ENCODE results near the gene IQGAP2.

IQGAP2 gene

DNA sequence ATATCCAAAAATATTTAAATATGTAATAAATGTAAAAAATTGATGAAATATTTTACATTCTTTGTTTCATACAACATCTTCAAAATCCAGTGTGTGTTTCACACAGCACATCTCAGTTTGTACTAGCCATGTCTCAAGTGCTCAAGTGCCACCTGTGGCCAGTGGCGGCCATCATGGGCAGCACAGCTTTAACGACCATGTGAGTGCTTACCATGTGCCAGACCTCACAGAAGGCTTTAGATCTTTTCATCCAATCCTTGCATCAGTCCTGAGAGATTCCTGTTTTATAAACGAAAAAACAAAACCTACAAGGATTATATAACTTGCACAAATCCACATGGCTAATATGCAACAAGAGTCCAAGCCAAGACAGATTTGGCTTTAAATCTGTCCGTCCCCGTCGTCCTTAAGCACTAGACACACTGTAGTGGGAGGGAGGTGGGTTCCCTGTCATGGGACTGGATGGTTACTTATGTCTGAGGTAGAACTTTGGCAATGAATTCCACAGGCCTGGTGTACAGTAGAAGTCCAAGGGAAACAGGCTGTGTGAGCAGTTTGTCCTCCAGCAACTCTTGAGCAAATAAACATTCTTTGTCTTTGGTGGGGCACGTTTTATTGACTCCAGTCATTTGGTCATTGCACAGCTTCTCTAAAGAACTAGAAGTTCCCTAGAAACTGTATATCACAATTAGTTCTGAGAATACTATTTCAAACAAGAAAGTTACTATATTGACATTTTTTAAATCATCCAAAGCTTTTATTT lies 287.8 kb downstream of the IQGAP2 start:
- no peak overlapping the region for H3K27ac ChIP-seq (ENCODE audit: low read length)
- H3K4me3 ChIP-seq (ENCODE audit: low read length in 2 of 2): no peak overlapping the region
- no peaks in the 10 kb centered on the region for H3K9me3 ChIP-seq (ENCODE audit: control insufficient read depth in 2 of 2, low read length in 2 of 2)
- no peaks in the 10 kb centered on the region for H3K4me1 ChIP-seq (ENCODE audit: control insufficient read depth, insufficient read depth, low read length)
- no peaks in the 10 kb centered on the region for H3K36me3 ChIP-seq (ENCODE audit: control insufficient read depth in 2 of 2, insufficient read depth in 2 of 2, low read length in 2 of 2)
- no peak overlapping the region for H3K9ac ChIP-seq (ENCODE audit: low read length in 2 of 2)
- no peaks in the 10 kb centered on the region for H3K27me3 ChIP-seq (ENCODE audit: control insufficient read depth in 1 of 2, insufficient read depth in 2 of 2, low read length in 2 of 2)

DNA sequence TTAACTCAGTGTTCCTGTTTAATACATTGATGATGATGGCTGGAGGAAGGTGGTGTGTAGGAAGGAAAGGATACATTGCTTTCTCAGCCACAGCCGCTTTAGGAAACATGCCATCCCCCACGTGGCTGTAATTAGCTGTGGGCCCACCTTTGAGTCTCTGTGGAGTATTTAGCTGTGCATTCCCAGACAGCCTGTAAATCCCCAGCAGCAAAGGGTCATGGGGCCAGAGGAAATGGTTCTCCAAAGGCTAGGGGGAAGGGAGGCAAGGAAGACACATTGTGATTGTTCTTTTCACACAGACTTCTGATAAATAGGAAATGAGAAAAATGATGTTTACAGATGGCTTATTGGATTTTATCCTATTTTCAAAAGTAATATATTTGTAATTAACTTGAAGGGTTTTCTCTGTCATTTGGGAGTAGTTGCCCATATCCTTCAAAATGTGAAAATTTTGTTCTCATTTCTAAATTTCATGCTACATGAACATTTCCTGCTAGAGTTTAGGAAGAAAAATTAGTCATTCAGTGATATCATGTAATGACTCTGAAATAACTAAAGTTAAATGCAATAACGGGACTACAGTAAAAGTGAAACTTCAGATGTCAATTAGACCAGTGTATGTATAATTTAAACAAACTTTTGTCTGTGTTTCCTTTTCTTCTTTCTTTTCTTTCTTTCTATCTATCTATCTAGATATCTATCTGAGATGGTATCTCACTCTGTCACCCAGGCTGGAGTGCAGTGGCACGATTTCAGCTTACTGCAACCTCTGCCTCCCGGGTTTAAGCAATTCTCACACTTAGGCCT lies 288.6 kb downstream of the IQGAP2 start:
- Histone ChIP-seq H3K27ac (ENCODE audit: low read length) (no peak overlapping the region), H3K27me3 (ENCODE audit: control insufficient read depth in 1 of 2, insufficient read depth in 2 of 2, low read length in 2 of 2) (no peaks in the 10 kb centered on the region), H3K9ac (ENCODE audit: low read length in 2 of 2) (no peak overlapping the region), H3K36me3 (ENCODE audit: control insufficient read depth in 2 of 2, insufficient read depth in 2 of 2, low read length in 2 of 2) (no peaks in the 10 kb centered on the region), H3K9me3 (ENCODE audit: control insufficient read depth in 2 of 2, low read length in 2 of 2) (no peaks in the 10 kb centered on the region), H3K4me3 (ENCODE audit: low read length in 2 of 2) (no peak overlapping the region), H3K4me1 (ENCODE audit: control insufficient read depth, insufficient read depth, low read length) (no peaks in the 10 kb centered on the region)

DNA sequence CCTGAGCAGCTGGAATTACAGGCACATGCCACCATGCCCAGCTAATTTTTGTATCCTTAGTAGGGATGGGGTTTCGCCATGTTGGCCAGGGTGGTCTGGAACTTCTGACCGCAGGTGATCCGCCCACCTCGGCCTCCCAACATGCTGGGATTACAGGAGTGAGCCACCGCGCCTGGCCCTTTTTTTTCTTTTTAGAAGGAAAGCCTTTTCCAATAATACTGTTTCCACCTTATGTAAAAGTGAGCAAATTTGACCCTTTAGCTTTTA lies 289.1 kb downstream of the IQGAP2 start:
- H3K9ac ChIP-seq (ENCODE audit: low read length in 2 of 2): no peak overlapping the region
- no peaks in the 10 kb centered on the region for H3K36me3 ChIP-seq (ENCODE audit: control insufficient read depth in 2 of 2, insufficient read depth in 2 of 2, low read length in 2 of 2)
- no peaks in the 10 kb centered on the region for H3K9me3 ChIP-seq (ENCODE audit: control insufficient read depth in 2 of 2, low read length in 2 of 2)
- H3K27ac ChIP-seq (ENCODE audit: low read length): no peak overlapping the region
- H3K4me1 ChIP-seq (ENCODE audit: control insufficient read depth, insufficient read depth, low read length): no peaks in the 10 kb centered on the region
- no peak overlapping the region for H3K4me3 ChIP-seq (ENCODE audit: low read length in 2 of 2)
- H3K27me3 ChIP-seq (ENCODE audit: control insufficient read depth in 1 of 2, insufficient read depth in 2 of 2, low read length in 2 of 2): no peaks in the 10 kb centered on the region

DNA sequence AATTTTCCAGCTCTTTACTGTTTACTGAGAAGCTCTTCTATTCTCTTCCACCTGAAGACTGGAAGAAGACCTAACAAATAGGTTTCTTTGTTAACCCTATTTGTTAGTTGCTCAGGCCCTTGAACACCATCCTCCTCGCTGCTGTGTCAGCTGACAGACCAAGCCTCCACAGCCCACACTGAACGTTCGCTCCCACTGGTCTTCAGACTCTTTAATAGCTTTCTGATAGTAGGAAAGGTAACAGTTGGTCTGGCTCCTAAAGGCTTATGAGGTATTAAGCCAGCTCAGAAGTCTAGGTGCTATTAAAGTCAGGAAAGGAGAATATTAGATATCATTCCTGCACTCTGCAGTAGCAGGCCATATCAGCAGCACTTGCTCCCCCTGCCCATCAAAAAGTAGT lies 289.6 kb downstream of the IQGAP2 start:
- Histone ChIP-seq H3K4me1 (ENCODE audit: control insufficient read depth, insufficient read depth, low read length) (no peaks in the 10 kb centered on the region), H3K27ac (ENCODE audit: low read length) (no peak overlapping the region), H3K36me3 (ENCODE audit: control insufficient read depth in 2 of 2, insufficient read depth in 2 of 2, low read length in 2 of 2) (no peaks in the 10 kb centered on the region), H3K9ac (ENCODE audit: low read length in 2 of 2) (no peak overlapping the region), H3K9me3 (ENCODE audit: control insufficient read depth in 2 of 2, low read length in 2 of 2) (no peaks in the 10 kb centered on the region), H3K4me3 (ENCODE audit: low read length in 2 of 2) (no peak overlapping the region), H3K27me3 (ENCODE audit: control insufficient read depth in 1 of 2, insufficient read depth in 2 of 2, low read length in 2 of 2) (no peaks in the 10 kb centered on the region)

DNA sequence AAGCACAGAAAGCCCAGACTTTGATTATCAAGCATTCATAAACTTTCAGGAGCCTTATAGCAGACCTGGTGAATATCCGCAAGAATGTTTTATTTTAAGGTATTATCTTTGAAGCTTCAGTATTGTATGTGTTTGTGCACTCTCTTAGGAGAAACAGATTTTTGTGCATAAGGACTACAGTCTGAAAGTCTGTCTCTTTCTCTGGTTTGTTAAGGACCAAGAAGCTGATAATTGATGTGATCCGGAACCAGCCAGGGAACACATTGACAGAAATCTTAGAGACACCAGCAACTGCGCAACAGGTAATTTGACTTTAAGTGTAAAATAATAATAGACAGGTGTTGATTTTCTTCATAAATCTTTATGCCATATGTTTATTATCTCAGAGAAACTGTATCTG lies 290.1 kb downstream of the IQGAP2 start:
- no peaks in the 10 kb centered on the region for H3K4me1 ChIP-seq (ENCODE audit: control insufficient read depth, insufficient read depth, low read length)
- no peaks in the 10 kb centered on the region for H3K36me3 ChIP-seq (ENCODE audit: control insufficient read depth in 2 of 2, insufficient read depth in 2 of 2, low read length in 2 of 2)
- H3K27ac ChIP-seq (ENCODE audit: low read length): no peak overlapping the region
- H3K9me3 ChIP-seq (ENCODE audit: control insufficient read depth in 2 of 2, low read length in 2 of 2): no peaks in the 10 kb centered on the region
- H3K9ac ChIP-seq (ENCODE audit: low read length in 2 of 2): no peak overlapping the region
- H3K27me3 ChIP-seq (ENCODE audit: control insufficient read depth in 1 of 2, insufficient read depth in 2 of 2, low read length in 2 of 2): no peaks in the 10 kb centered on the region
- H3K4me3 ChIP-seq (ENCODE audit: low read length in 2 of 2): no peak overlapping the region

DNA sequence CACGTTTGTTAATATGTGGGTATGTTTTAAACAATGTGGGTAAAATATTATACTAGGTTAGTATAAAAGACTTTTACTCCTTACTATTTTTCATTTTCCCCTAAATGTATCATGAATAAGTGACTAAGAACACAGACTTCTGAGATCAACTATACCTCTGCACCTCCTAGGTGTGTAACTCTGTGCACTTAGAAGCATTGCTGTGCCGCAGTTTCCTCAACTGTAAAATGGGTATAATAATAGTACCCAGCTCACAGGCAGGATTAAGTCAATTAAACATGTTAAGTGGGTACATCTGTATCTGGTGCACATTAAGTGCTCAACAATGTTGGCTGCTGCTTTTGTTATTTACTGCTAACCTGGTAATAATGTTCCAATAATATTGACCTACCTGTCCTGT lies 291.2 kb downstream of the IQGAP2 start:
- H3K4me1 ChIP-seq (ENCODE audit: control insufficient read depth, insufficient read depth, low read length): no peaks in the 10 kb centered on the region
- H3K9ac ChIP-seq (ENCODE audit: low read length in 2 of 2): no peak overlapping the region
- H3K27me3 ChIP-seq (ENCODE audit: control insufficient read depth in 1 of 2, insufficient read depth in 2 of 2, low read length in 2 of 2): no peaks in the 10 kb centered on the region
- H3K36me3 ChIP-seq (ENCODE audit: control insufficient read depth in 2 of 2, insufficient read depth in 2 of 2, low read length in 2 of 2): no peaks in the 10 kb centered on the region
- H3K27ac ChIP-seq (ENCODE audit: low read length): no peak overlapping the region
- no peak overlapping the region for H3K4me3 ChIP-seq (ENCODE audit: low read length in 2 of 2)
- no peaks in the 10 kb centered on the region for H3K9me3 ChIP-seq (ENCODE audit: control insufficient read depth in 2 of 2, low read length in 2 of 2)

DNA sequence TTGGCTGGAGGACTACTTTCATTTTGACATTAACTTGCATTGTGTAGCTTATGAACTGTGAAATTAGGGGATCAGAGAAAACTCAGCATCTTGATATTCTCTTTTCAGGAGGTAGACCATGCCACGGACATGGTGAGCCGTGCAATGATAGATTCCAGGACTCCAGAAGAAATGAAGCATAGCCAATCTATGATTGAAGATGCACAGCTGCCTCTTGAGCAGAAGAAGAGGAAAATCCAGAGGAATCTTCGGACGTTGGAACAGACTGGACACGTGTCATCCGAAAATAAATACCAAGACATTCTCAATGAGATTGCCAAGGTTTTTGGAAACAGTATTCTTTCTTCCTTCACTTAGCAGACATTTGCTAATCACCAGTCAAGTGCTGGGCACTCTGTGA lies 292.3 kb downstream of the IQGAP2 start:
- no peaks in the 10 kb centered on the region for H3K27me3 ChIP-seq (ENCODE audit: control insufficient read depth in 1 of 2, insufficient read depth in 2 of 2, low read length in 2 of 2)
- H3K36me3 ChIP-seq (ENCODE audit: control insufficient read depth in 2 of 2, insufficient read depth in 2 of 2, low read length in 2 of 2): no peaks in the 10 kb centered on the region
- H3K27ac ChIP-seq (ENCODE audit: low read length): no peak overlapping the region
- no peak overlapping the region for H3K4me3 ChIP-seq (ENCODE audit: low read length in 2 of 2)
- no peaks in the 10 kb centered on the region for H3K4me1 ChIP-seq (ENCODE audit: control insufficient read depth, insufficient read depth, low read length)
- no peaks in the 10 kb centered on the region for H3K9me3 ChIP-seq (ENCODE audit: control insufficient read depth in 2 of 2, low read length in 2 of 2)
- H3K9ac ChIP-seq (ENCODE audit: low read length in 2 of 2): no peak overlapping the region

DNA sequence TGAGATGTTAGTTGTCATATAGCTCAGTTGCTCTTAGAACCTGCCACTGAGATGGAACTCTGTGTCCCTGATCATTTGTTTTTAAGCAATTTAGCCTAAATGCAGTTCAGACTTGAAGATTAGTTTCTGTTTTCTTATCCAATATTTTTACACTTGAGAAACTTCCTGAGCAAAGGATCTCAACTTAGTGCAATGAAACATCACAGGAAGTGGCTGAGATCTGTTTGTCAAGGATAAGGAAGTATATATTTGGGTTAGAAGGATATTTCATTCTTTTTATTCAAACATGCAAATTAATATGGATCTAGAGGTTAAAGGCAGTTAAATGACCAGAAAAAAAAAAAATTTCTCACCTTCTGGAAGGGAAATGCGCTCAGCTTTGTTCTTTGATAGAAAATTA lies 293.2 kb downstream of the IQGAP2 start:
- H3K9ac ChIP-seq (ENCODE audit: low read length in 2 of 2): no peak overlapping the region
- no peak overlapping the region for H3K4me3 ChIP-seq (ENCODE audit: low read length in 2 of 2)
- H3K9me3 ChIP-seq (ENCODE audit: control insufficient read depth in 2 of 2, low read length in 2 of 2): no peaks in the 10 kb centered on the region
- H3K27ac ChIP-seq (ENCODE audit: low read length): no peak overlapping the region
- no peaks in the 10 kb centered on the region for H3K4me1 ChIP-seq (ENCODE audit: control insufficient read depth, insufficient read depth, low read length)
- H3K27me3 ChIP-seq (ENCODE audit: control insufficient read depth in 1 of 2, insufficient read depth in 2 of 2, low read length in 2 of 2): no peaks in the 10 kb centered on the region
- H3K36me3 ChIP-seq (ENCODE audit: control insufficient read depth in 2 of 2, insufficient read depth in 2 of 2, low read length in 2 of 2): no peaks in the 10 kb centered on the region

DNA sequence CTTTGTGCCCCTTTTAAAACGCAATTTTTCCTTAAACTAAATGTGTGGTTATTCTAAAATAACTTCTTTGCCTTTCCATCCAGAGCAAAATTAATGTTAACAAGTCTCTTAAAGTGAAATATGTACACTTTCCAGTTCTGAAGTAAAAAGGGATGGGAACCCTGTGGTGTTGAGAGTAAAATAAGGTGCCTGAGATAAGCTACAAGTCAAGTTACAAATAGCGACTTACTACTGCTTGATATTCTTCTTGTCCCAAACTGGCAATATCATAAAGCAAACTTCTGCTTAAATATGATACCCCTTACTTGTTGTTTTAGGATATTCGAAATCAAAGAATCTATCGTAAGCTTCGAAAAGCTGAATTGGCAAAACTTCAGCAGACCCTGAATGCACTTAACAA lies 294.6 kb downstream of the IQGAP2 start:
- Histone ChIP-seq H3K4me1 (ENCODE audit: control insufficient read depth, insufficient read depth, low read length) (no peaks in the 10 kb centered on the region), H3K27ac (ENCODE audit: low read length) (no peak overlapping the region), H3K27me3 (ENCODE audit: control insufficient read depth in 1 of 2, insufficient read depth in 2 of 2, low read length in 2 of 2) (no peaks in the 10 kb centered on the region), H3K4me3 (ENCODE audit: low read length in 2 of 2) (no peak overlapping the region), H3K9ac (ENCODE audit: low read length in 2 of 2) (no peak overlapping the region), H3K9me3 (ENCODE audit: control insufficient read depth in 2 of 2, low read length in 2 of 2) (no peaks in the 10 kb centered on the region), H3K36me3 (ENCODE audit: control insufficient read depth in 2 of 2, insufficient read depth in 2 of 2, low read length in 2 of 2) (no peaks in the 10 kb centered on the region)

DNA sequence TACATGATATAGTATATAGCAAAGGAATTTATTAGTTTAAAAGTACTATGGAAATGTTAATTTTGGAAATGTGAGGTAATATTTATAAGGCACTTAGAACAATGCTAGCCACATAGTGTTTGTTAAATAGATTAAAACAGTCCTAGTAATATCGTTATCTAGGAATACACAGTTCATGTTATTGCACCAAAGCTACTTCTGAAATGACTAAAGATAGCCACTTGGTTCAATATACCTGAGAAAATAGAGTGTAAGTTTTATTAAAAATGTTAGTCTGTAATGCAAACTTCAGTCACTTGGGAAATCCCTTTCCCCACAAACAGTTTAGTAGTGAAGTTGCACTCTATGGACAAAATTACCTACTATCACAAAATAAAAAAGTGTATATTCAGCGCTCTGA lies 297.5 kb downstream of the IQGAP2 start:
- no peak overlapping the region for H3K9ac ChIP-seq (ENCODE audit: low read length in 2 of 2)
- no peaks in the 10 kb centered on the region for H3K36me3 ChIP-seq (ENCODE audit: control insufficient read depth in 2 of 2, insufficient read depth in 2 of 2, low read length in 2 of 2)
- H3K9me3 ChIP-seq (ENCODE audit: control insufficient read depth in 2 of 2, low read length in 2 of 2): no peaks in the 10 kb centered on the region
- no peak overlapping the region for H3K4me3 ChIP-seq (ENCODE audit: low read length in 2 of 2)
- H3K27me3 ChIP-seq (ENCODE audit: control insufficient read depth in 1 of 2, insufficient read depth in 2 of 2, low read length in 2 of 2): no peaks in the 10 kb centered on the region
- H3K27ac ChIP-seq (ENCODE audit: low read length): no peak overlapping the region
- H3K4me1 ChIP-seq (ENCODE audit: control insufficient read depth, insufficient read depth, low read length): no peaks in the 10 kb centered on the region

DNA sequence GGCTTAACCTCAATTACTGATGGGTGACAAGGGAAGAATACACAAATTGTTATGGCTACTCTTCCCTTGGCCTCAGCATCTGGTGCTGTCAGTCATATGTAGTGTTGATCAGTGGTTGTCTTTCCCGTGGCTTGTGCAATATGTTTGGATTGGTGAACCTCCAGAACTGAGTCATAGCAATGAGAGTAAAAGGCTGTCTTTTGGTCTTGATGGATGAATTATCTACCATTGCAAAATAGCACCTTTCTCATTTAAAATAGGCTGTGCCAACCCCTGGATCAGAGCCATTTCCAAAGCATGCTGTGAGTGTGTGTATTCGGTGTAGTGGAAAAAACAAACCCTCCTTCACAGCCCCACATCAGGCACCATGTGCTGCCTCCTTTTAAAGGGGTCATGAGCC lies 298.2 kb downstream of the IQGAP2 start:
- H3K9me3 ChIP-seq (ENCODE audit: control insufficient read depth in 2 of 2, low read length in 2 of 2): no peaks in the 10 kb centered on the region
- H3K9ac ChIP-seq (ENCODE audit: low read length in 2 of 2): no peak overlapping the region
- no peak overlapping the region for H3K27ac ChIP-seq (ENCODE audit: low read length)
- H3K4me3 ChIP-seq (ENCODE audit: low read length in 2 of 2): no peak overlapping the region
- no peaks in the 10 kb centered on the region for H3K36me3 ChIP-seq (ENCODE audit: control insufficient read depth in 2 of 2, insufficient read depth in 2 of 2, low read length in 2 of 2)
- H3K27me3 ChIP-seq (ENCODE audit: control insufficient read depth in 1 of 2, insufficient read depth in 2 of 2, low read length in 2 of 2): no peaks in the 10 kb centered on the region
- H3K4me1 ChIP-seq (ENCODE audit: control insufficient read depth, insufficient read depth, low read length): no peaks in the 10 kb centered on the region

All from stomach smooth muscle (tissue), 2 donors.